ENCODE results near the gene CT55.
"Not testable (repeated sequence)": the region's sequence is repeated elsewhere in the genome, so short reads cannot be mapped to it uniquely, and the experiment has no call there.

The CT55 gene

DNA sequence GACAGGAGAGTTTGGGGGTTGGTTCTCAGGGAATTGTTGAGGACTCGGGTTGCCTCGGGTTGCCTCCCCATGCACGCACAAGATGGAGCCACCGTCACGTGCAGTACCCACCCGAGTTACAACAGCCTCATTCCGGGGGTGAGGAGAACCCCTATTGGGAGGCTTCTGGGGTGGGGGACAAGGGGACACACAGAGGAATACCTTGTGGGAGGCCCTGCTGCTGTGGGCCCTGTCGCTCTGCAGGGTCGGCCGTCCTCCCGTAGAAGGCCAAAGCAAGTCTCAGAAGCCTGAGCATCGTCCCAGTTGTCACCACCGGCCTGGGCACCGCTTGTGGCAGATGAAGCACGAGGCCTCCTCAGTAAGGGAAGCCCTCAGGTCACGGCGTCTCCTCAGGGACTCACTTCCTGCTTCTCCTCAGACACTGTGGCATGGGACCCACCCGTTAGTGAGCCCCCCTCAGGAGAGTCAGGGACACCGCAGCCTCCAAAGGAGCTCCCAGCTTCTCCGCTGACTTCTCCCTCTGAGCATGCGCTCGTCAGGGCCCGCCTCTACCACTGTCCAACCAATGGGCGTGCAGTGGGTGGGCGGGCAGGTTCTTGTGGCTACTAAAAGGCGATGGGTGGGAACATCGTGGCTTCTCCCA is at the start of gene CT55:
TSS of gene CT55 (minus strand) at position 522 of the 643 bp plus-strand sequence. CDS start at position 295, 227 bp downstream.
- Histone ChIP-seq H4K20me1 (ENCODE audit: insufficient read depth) (no peaks in the 10 kb centered on the region), H3K36me3 (ENCODE audit: insufficient read depth) (no peaks in the 10 kb centered on the region), H3K27ac (no peak within 1 kb of the TSS), H2AFZ (ENCODE audit: low read depth) (no peak within 1 kb of the TSS), H3K27me3 (ENCODE audit: insufficient read depth, low read depth) (no peaks in the 10 kb centered on the region), H3K9ac (no peak within 1 kb of the TSS), H3K4me1 (ENCODE audit: low read depth, poor library complexity, severe bottlenecking) (no peaks in the 10 kb centered on the region), H3K79me2 (ENCODE audit: insufficient read depth, low read depth) (no peaks in the 10 kb centered on the region), H3K4me2 (no peak within 1 kb of the TSS), H3K4me3 (IDR thresholded peaks at IDR 0.05; ENCODE audit: insufficient read depth, low read depth, low read length) (no peak within 1 kb of the TSS)
- TF ChIP-seq, protein P1, sequence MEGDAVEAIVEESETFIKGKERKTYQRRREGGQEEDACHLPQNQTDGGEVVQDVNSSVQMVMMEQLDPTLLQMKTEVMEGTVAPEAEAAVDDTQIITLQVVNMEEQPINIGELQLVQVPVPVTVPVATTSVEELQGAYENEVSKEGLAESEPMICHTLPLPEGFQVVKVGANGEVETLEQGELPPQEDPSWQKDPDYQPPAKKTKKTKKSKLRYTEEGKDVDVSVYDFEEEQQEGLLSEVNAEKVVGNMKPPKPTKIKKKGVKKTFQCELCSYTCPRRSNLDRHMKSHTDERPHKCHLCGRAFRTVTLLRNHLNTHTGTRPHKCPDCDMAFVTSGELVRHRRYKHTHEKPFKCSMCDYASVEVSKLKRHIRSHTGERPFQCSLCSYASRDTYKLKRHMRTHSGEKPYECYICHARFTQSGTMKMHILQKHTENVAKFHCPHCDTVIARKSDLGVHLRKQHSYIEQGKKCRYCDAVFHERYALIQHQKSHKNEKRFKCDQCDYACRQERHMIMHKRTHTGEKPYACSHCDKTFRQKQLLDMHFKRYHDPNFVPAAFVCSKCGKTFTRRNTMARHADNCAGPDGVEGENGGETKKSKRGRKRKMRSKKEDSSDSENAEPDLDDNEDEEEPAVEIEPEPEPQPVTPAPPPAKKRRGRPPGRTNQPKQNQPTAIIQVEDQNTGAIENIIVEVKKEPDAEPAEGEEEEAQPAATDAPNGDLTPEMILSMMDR (conservative IDR thresholded peaks at IDR 0.05; ENCODE audit: low read depth, low read length): no peak

GRCh38 chrX:135213200-135213844 is 42.1 kb upstream of the CT55 start:
- no peaks in the 10 kb centered on the region for H3K27me3 ChIP-seq (ENCODE audit: insufficient read depth, low read depth)
- TF ChIP-seq, protein P1 (conservative IDR thresholded peaks at IDR 0.05; ENCODE audit: low read depth, low read length): no peak
- no peak overlapping the region for H2AFZ ChIP-seq (ENCODE audit: low read depth)

DNA sequence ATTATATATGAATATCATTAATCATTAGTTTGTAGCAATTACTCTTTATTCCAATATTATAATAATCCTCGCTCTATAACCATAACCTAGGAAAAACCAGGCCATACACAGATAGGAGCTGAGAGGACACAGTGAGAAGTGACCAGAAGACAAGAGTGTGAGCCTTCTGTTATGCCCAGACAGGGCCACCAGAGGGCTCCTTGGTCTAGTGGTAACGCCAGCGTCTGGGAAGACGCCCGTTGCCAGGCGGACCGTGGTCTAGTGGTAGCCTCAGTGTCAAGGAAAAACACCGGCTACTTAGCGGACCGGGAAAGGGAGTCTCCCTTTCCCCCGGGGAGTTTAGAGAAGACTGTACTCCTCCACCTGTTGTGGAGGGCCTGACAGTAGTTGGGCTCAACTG is 35.2 kb upstream of the CT55 start:
- H3K27ac ChIP-seq; H4K20me1 ChIP-seq (ENCODE audit: insufficient read depth); H3K27me3 ChIP-seq (ENCODE audit: insufficient read depth, low read depth); H2AFZ ChIP-seq (ENCODE audit: low read depth); H3K9ac ChIP-seq; H3K36me3 ChIP-seq (ENCODE audit: insufficient read depth); H3K79me2 ChIP-seq (ENCODE audit: insufficient read depth, low read depth); H3K4me2 ChIP-seq; H3K4me3 ChIP-seq (IDR thresholded peaks at IDR 0.05; ENCODE audit: insufficient read depth, low read depth, low read length); H3K4me1 ChIP-seq (ENCODE audit: low read depth, poor library complexity, severe bottlenecking): not testable (repeated sequence)
- TF ChIP-seq, protein P1 (conservative IDR thresholded peaks at IDR 0.05; ENCODE audit: low read depth, low read length): peak; percentile 24; the same call in 1 of the 2 replicates

More at GRCh38 chrX:135213200-135213844, 42.1 kb upstream of the CT55 start:
- Histone ChIP-seq H4K20me1 (ENCODE audit: insufficient read depth) (no peaks in the 10 kb centered on the region), H3K4me1 (ENCODE audit: low read depth, poor library complexity, severe bottlenecking) (no peaks in the 10 kb centered on the region), H3K36me3 (ENCODE audit: insufficient read depth) (no peaks in the 10 kb centered on the region), H3K27ac (no peak overlapping the region), H3K79me2 (ENCODE audit: insufficient read depth, low read depth) (no peaks in the 10 kb centered on the region), H3K4me2 (no peak overlapping the region), H3K9ac (no peak overlapping the region), H3K4me3 (IDR thresholded peaks at IDR 0.05; ENCODE audit: insufficient read depth, low read depth, low read length) (no peak overlapping the region)

DNA sequence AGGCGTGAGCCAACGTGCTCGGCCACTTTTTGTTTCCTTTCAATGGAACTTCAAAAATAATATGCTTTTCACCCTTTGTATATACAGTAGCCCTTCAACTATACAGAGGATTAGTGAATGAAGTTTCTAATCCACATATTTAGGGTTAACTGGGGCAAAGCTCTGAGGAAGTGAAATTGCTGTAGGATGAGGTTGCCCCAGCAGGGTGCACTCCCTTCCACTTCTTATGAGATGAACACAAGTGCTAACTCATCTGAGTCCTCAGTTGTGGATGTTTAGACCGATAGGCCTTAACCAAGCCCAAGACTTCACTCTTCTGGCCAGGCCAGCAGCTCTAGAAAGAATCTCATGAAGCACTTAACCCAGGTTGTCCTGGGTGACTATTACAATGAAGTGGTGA is 29.1 kb upstream of the CT55 start:
- Histone ChIP-seq H4K20me1 (ENCODE audit: insufficient read depth) (no peaks in the 10 kb centered on the region), H3K4me1 (ENCODE audit: low read depth, poor library complexity, severe bottlenecking) (no peaks in the 10 kb centered on the region), H3K27ac (no peak overlapping the region), H3K79me2 (ENCODE audit: insufficient read depth, low read depth) (no peaks in the 10 kb centered on the region), H3K9ac (no peak overlapping the region), H3K27me3 (ENCODE audit: insufficient read depth, low read depth) (no peaks in the 10 kb centered on the region), H3K4me2 (no peak overlapping the region), H3K4me3 (IDR thresholded peaks at IDR 0.05; ENCODE audit: insufficient read depth, low read depth, low read length) (no peak overlapping the region), H2AFZ (ENCODE audit: low read depth) (no peak overlapping the region), H3K36me3 (ENCODE audit: insufficient read depth) (no peaks in the 10 kb centered on the region)
- TF ChIP-seq, protein P1 (conservative IDR thresholded peaks at IDR 0.05; ENCODE audit: low read depth, low read length): no peak

All from KMS-11 (cell line).